ENCODE measurements around the gene MCM3AP. TPM values are rescaled to one million over a fixed set of nuclear protein-coding genes. Genes with fewer than 3 reads are reported as not detected.

Gene MCM3AP
- 92.2 TPM for total RNA-seq
- long read RNA-seq, full-length matches to known transcripts, result 21 of 80 reads
- long read RNA-seq, partial matches to known transcripts, result 33 of 80 reads
- long read RNA-seq, other reads (novel, unspliced or antisense), result 26 of 80 reads

GRCh38 chr21:46285206-46285661, at the start of gene MCM3AP:
Gene MCM3AP, minus strand, starts transcription at chr21:46285611. Its CDS starts 325 bp downstream, at chr21:46285286.
- H3K9me3 ChIP-seq, result no peaks in the 10 kb centered on the region
- H3K4me1 ChIP-seq, result peaks cover 54% of the 10 kb centered on the region
- H3K27ac ChIP-seq, result peak within 1 kb of the TSS; percentile 95
- no peak for TF ChIP-seq CTCF (IDR thresholded peaks at IDR 0.05)
- DNase-seq (no peak), ATAC-seq (no peak)
- H3K36me3 ChIP-seq, result peaks cover 38% of the 10 kb centered on the region
- intact Hi-C loops (cut with DNase I), result no loop called here
- peak within 1 kb of the TSS; percentile 80 for H3K4me3 ChIP-seq
- no peaks in the 10 kb centered on the region for H3K27me3 ChIP-seq

- H3K27me3 ChIP-seq, result no peaks in the 10 kb centered on the region
- no peak for TF ChIP-seq CTCF (IDR thresholded peaks at IDR 0.05)
- intact Hi-C loops (cut with DNase I), result no loop called here
These were observed 49.1 kb upstream of the MCM3AP start for GRCh38 chr21:46334351-46335140.

GRCh38 chr21:46329796-46330195, 44.4 kb upstream of the MCM3AP start:
- Histone ChIP-seq H3K36me3 (peaks cover 44% of the 10 kb centered on the region), H3K4me3 (no peak overlapping the region), H3K4me1 (peaks cover 8% of the 10 kb centered on the region), H3K27ac (no peak overlapping the region), H3K27me3 (no peaks in the 10 kb centered on the region), H3K9me3 (no peaks in the 10 kb centered on the region)
- DNase-seq, result no peak
- TF ChIP-seq CTCF (IDR thresholded peaks at IDR 0.05), result no peak
- intact Hi-C loops (cut with DNase I), result no loop called here
- no peak for ATAC-seq

More at GRCh38 chr21:46334351-46335140, 49.1 kb upstream of the MCM3AP start:
- Histone ChIP-seq H3K27ac (no peak overlapping the region), H3K36me3 (peaks cover 56% of the 10 kb centered on the region), H3K9me3 (no peaks in the 10 kb centered on the region), H3K4me3 (no peak overlapping the region), H3K4me1 (no peaks in the 10 kb centered on the region)
- DNase-seq, result no peak
- ATAC-seq, result no peak

- DNase-seq (no peak), ATAC-seq (no peak)
- Histone ChIP-seq H3K27me3 (no peaks in the 10 kb centered on the region), H3K4me1 (peaks cover 8% of the 10 kb centered on the region), H3K9me3 (no peaks in the 10 kb centered on the region), H3K36me3 (peaks cover 38% of the 10 kb centered on the region), H3K27ac (no peak overlapping the region), H3K4me3 (no peak overlapping the region)
- intact Hi-C loops (cut with DNase I), result no loop called here
- TF ChIP-seq CTCF (IDR thresholded peaks at IDR 0.05), result no peak
These were observed 42.7 kb upstream of the MCM3AP start for GRCh38 chr21:46328151-46328550.

GRCh38 chr21:46327711-46328110, 42.3 kb upstream of the MCM3AP start:
- no peak overlapping the region for H3K4me3 ChIP-seq
- ATAC-seq, result no peak
- peaks cover 13% of the 10 kb centered on the region for H3K4me1 ChIP-seq
- no peak for TF ChIP-seq CTCF (IDR thresholded peaks at IDR 0.05)
- DNase-seq, result no peak
- no peaks in the 10 kb centered on the region for H3K27me3 ChIP-seq
- H3K27ac ChIP-seq, result no peak overlapping the region
- intact Hi-C loops (cut with DNase I), result no loop called here
- H3K36me3 ChIP-seq, result peaks cover 38% of the 10 kb centered on the region
- no peaks in the 10 kb centered on the region for H3K9me3 ChIP-seq

Data from upper lobe of right lung (tissue), 1 donor.